Neural crest cell (in vitro differentiated cells): Measurements from ENCODE around the gene NTM. TPM values are rescaled to one million over a fixed set of nuclear protein-coding genes. Genes with fewer than 3 reads are reported as not detected.

ENCODE experiments used
- DNase-seq: peaks from one replicate; pipeline ENCODE4 v3.0.0; 2021; ENCODE audit warnings: low read depth, mixed read lengths, low spot score
- H3K27ac Mint-ChIP-seq: one replicate; pipeline ENCODE4 v1.8.0; 2021; ENCODE audit warnings: mild to moderate bottlenecking, mixed read lengths; ENCODE audit not compliant: unreplicated experiment
- H3K27me3 Mint-ChIP-seq: 2 replicates; pipeline ENCODE4 v1.8.0; 2021; ENCODE audit warnings: low read depth, mild to moderate bottlenecking, mixed read lengths
- H3K36me3 Mint-ChIP-seq: 2 replicates; pipeline ENCODE4 v1.8.0; 2021; ENCODE audit warnings: low read depth, mild to moderate bottlenecking, mixed read lengths
- H3K4me1 Mint-ChIP-seq: 2 replicates; pipeline ENCODE4 v1.8.0; 2021; ENCODE audit warnings: mixed read lengths
- H3K4me3 Mint-ChIP-seq: one replicate; pipeline ENCODE4 v1.8.0; 2021; ENCODE audit warnings: mild to moderate bottlenecking, mixed read lengths
- H3K9me3 Mint-ChIP-seq: 2 replicates; pipeline ENCODE4 v1.8.0; 2021; ENCODE audit warnings: mixed read lengths
- total RNA-seq: library from RNA; stranded (reverse); gene quantifications from 2 replicates; pipeline ENCODE4 v1.2.1, GENCODE V29; 2021
- TF ChIP-seq, protein P1 (sequence below): fragments of 200-600 bp; sonication (generic); conservative IDR thresholded peaks from 2 replicates; pipeline ENCODE4 v1.5.0; 2021; ENCODE audit warnings: antibody characterized with exemption, mild to moderate bottlenecking

The NTM gene
- total RNA-seq, 1 donor from 2014 or later = 11.3 TPM

DNA sequence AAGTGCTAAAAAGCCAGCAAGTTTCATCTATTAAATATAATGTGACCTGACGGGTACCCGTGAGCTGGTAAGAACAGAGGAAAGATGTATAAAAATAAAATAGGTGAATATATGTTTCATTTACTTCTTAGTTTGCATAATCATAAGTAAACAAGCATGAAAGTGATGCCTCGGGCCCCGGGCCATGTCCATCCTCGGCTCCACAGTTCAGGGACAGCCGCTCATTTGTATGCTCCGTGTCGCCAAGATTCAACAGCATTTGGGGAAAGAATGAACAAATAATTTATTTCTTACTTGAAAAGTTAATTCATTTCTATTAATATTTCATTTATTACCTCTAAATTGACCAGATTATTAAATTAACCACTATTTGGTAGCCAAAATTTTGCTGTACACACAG, 251.8 kb downstream of the NTM start:
- Mint-ChIP-seq H3K36me3 (no peaks in the 10 kb centered on the region), H3K27me3 (no peaks in the 10 kb centered on the region), H3K4me3 (no peak overlapping the region), H3K27ac (no peak overlapping the region), H3K4me1 (peaks cover 3% of the 10 kb centered on the region), H3K9me3 (no peaks in the 10 kb centered on the region)
- TF ChIP-seq, protein P1, sequence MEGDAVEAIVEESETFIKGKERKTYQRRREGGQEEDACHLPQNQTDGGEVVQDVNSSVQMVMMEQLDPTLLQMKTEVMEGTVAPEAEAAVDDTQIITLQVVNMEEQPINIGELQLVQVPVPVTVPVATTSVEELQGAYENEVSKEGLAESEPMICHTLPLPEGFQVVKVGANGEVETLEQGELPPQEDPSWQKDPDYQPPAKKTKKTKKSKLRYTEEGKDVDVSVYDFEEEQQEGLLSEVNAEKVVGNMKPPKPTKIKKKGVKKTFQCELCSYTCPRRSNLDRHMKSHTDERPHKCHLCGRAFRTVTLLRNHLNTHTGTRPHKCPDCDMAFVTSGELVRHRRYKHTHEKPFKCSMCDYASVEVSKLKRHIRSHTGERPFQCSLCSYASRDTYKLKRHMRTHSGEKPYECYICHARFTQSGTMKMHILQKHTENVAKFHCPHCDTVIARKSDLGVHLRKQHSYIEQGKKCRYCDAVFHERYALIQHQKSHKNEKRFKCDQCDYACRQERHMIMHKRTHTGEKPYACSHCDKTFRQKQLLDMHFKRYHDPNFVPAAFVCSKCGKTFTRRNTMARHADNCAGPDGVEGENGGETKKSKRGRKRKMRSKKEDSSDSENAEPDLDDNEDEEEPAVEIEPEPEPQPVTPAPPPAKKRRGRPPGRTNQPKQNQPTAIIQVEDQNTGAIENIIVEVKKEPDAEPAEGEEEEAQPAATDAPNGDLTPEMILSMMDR = no peak
- DNase-seq = no peak

DNA sequence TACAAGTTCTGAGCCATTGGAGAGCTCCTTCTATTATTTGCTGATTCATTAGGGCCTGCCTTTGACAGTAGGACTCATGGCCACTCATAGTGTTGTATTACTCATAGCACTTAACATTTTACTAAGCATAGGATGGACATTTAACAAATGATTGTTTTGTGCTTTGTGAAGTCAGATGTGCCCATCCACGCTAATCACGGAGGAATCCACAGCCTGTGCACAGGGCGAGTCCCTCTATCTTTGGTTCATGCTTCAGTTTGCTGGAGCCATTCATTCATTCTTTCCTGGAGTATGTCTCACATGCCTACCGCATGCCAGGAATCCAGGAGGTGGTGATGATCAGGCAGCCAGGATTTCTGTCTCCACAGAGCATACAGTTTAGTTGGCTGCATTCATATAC, 254.1 kb downstream of the NTM start:
- TF ChIP-seq, protein P1 = no peak
- H3K27ac Mint-ChIP-seq = no peak overlapping the region
- no peak for DNase-seq
- no peaks in the 10 kb centered on the region for H3K36me3 Mint-ChIP-seq
- peaks cover 3% of the 10 kb centered on the region for H3K4me1 Mint-ChIP-seq
- H3K27me3 Mint-ChIP-seq = no peaks in the 10 kb centered on the region
- H3K9me3 Mint-ChIP-seq = no peaks in the 10 kb centered on the region
- no peak overlapping the region for H3K4me3 Mint-ChIP-seq

DNA sequence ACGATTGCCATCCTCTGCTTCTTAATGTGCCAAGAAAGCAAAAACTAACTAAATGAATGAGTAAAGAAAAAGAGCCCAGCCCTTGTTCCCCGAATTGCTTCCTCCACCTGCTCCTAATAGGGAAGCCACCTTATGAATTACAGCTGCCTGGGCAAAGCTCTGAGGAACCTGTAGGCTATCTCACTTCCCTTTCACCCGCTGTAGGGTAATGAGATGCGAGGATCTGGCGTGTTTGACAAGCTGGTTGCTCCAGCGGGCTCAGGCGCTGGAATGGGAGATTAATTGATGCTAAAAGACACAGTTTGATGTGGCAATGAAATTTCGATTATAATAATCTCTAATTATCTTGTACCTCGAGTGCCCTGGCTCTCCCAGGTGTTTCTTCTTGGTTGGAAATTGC, 256.4 kb downstream of the NTM start:
- Mint-ChIP-seq H3K4me1 (peaks cover 11% of the 10 kb centered on the region), H3K27ac (no peak overlapping the region), H3K27me3 (no peaks in the 10 kb centered on the region), H3K4me3 (no peak overlapping the region), H3K9me3 (no peaks in the 10 kb centered on the region), H3K36me3 (no peaks in the 10 kb centered on the region)
- DNase-seq = no peak
- TF ChIP-seq, protein P1 = no peak

DNA sequence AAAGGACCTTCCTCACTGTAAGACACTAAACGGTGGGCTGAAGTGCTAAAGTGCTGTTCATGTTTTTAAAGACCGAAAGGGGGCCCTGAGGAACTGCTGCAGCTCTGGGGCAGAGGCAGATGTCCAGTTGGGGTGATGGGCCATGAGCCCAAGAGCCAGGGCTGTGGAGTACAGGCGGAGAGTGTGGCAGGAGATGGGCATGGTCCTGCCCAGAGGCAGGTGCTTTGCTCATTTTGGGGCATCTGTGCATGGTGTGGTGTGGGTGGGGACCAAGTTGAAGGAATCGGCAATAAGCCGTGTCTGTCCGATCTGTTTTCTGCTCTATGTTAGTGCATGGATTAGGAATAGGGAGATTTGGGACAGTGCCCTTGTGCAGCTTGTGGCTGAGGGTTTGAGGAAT, 258.3 kb downstream of the NTM start:
- no peak for DNase-seq
- Mint-ChIP-seq H3K27me3 (no peaks in the 10 kb centered on the region), H3K9me3 (peaks cover 5% of the 10 kb centered on the region), H3K36me3 (peaks cover 4% of the 10 kb centered on the region), H3K27ac (no peak overlapping the region), H3K4me1 (peaks cover 11% of the 10 kb centered on the region), H3K4me3 (no peak overlapping the region)
- TF ChIP-seq, protein P1 = no peak

DNA sequence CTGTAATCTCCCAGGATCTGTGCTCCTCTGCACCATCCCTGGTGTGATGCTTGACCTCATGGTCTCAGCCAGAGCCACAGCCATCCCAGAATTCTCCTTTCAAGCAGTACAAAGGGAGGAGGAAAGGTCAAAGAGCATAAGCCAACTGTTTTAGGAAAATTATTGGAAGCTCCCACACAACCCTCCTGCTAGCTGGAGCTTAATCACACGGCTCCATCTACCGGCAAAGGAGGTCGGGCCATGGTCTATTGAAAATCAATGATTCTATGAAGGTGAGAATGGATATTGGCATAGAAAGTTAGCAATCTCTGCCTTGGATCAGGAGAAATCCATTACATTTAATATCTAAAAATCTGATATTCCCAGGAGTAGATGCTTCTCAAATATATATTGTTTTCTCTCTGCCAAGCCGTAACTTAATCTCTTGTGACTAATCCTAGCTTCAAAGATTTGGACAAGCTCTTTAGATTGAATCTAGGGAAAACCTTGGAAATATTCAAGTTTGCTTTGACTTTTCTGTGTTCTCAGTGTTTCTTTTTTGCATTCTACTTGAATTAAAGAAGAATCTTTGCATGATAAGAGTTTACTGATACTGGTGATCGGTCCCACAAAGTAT, 259.6 kb downstream of the NTM start:
- no peak overlapping the region for H3K4me3 Mint-ChIP-seq
- no peaks in the 10 kb centered on the region for H3K27me3 Mint-ChIP-seq
- TF ChIP-seq, protein P1 = peak; percentile 29
- no peak overlapping the region for H3K27ac Mint-ChIP-seq
- H3K36me3 Mint-ChIP-seq = peaks cover 4% of the 10 kb centered on the region
- no peak for DNase-seq
- peaks cover 5% of the 10 kb centered on the region for H3K9me3 Mint-ChIP-seq
- peaks cover 15% of the 10 kb centered on the region for H3K4me1 Mint-ChIP-seq

DNA sequence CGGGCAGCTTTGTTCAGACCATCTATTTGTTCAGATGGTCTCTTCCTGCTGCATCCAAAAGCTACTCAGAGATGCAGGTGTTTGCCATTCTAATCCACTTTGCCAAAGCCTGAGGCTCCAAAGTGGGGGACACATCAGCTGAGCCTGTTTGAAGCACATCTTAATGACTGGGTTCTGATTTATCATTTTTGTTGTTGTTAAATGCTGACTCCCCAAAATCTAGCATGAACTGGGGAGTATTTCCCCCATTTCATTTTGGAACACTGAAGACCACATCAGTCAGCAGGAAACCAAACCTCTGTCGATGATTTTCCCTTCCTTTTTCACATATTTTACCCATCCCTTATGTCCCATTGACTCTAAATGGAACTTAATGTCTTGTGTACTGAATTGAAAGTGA, 262.6 kb downstream of the NTM start:
- Mint-ChIP-seq H3K9me3 (peaks cover 5% of the 10 kb centered on the region), H3K4me3 (no peak overlapping the region), H3K36me3 (peaks cover 4% of the 10 kb centered on the region), H3K4me1 (peaks cover 15% of the 10 kb centered on the region), H3K27ac (no peak overlapping the region), H3K27me3 (no peaks in the 10 kb centered on the region)
- no peak for DNase-seq
- TF ChIP-seq, protein P1 = no peak
